Neural cell (in vitro differentiated cells): Measurements from ENCODE around the gene ANKRD52. TPM values are rescaled to one million over a fixed set of nuclear protein-coding genes. Genes with fewer than 3 reads are reported as not detected.
"Not testable (repeated sequence)": the region's sequence is repeated elsewhere in the genome, so short reads cannot be mapped to it uniquely, and the experiment has no call there.

Experiments
- H2AFZ ChIP-seq: fragments of 200-600, 300-800 bp; sonication (generic), shearing (Covaris generic); 2 replicates; pipeline ENCODE4 v1.6.0; 2014; ENCODE audit warnings: low read depth, mild to moderate bottlenecking, antibody characterized with exemption, low read length, moderate library complexity
- H3F3A ChIP-seq: fragments of 200-600 bp; shearing (Covaris generic); 2 replicates; pipeline ENCODE4 v1.6.1; 2016; ENCODE audit warnings: mild to moderate bottlenecking, moderate library complexity, mixed read lengths, antibody characterized with exemption, low read length; ENCODE audit not compliant: insufficient read depth, poor library complexity, severe bottlenecking
- H3K27ac ChIP-seq: fragments of 200-600, 300-800 bp; sonication (generic), shearing (Covaris generic); 2 replicates; pipeline ENCODE4 v1.5.1; 2014; ENCODE audit warnings: mild to moderate bottlenecking, low read length, moderate library complexity
- H3K27me3 ChIP-seq: fragments of 300-800, 200-600 bp; sonication (generic), shearing (Covaris generic); 2 replicates; pipeline ENCODE4 v1.6.0; 2014; ENCODE audit warnings: mild to moderate bottlenecking, low read depth, low read length, moderate library complexity; ENCODE audit not compliant: insufficient read depth
- H3K36me3 ChIP-seq: fragments of 300-800, 200-600 bp; sonication (generic), shearing (Covaris generic); 2 replicates; pipeline ENCODE4 v1.5.1; 2014; ENCODE audit warnings: mild to moderate bottlenecking, antibody characterized with exemption, low read length, moderate library complexity; ENCODE audit not compliant: insufficient read depth
- H3K4me2 ChIP-seq: fragments of 300-800, 200-600 bp; sonication (generic), shearing (Covaris generic); 2 replicates; pipeline ENCODE4 v1.6.0; 2014; ENCODE audit warnings: mild to moderate bottlenecking, low read length
- H3K4me3 ChIP-seq: fragments of 300-800, 200-600 bp; sonication (generic), shearing (Covaris generic); 2 replicates; pipeline ENCODE4 v1.5.1; 2014; ENCODE audit warnings: mild to moderate bottlenecking, low read length, moderate library complexity
- H3K79me2 ChIP-seq: fragments of 200-600 bp; shearing (Covaris generic); replicated peaks from 2 replicates; pipeline ENCODE4 v1.6.0; 2014; ENCODE audit warnings: mild to moderate bottlenecking, low read length, moderate library complexity; ENCODE audit not compliant: insufficient read depth
- H3K9ac ChIP-seq: fragments of 300-800, 200-600 bp; sonication (generic), shearing (Covaris generic); 2 replicates; pipeline ENCODE4 v1.6.1; 2016; ENCODE audit warnings: mild to moderate bottlenecking, low read length, mixed read lengths
- H3K9me2 ChIP-seq: fragments of 200-600 bp; shearing (Covaris generic); 2 replicates; pipeline ENCODE4 v1.6.1; 2016; ENCODE audit warnings: mild to moderate bottlenecking, low read length, mixed read lengths; ENCODE audit not compliant: insufficient read depth
- H3K9me3 ChIP-seq: fragments of 200-600, 300-800 bp; sonication (generic), shearing (Covaris generic); 2 replicates; pipeline ENCODE4 v1.6.1; 2016; ENCODE audit warnings: mild to moderate bottlenecking, mixed run types, low read length, moderate library complexity, mixed read lengths
- H4K20me1 ChIP-seq: fragments of 200-600 bp; shearing (Covaris generic); 2 replicates; pipeline ENCODE4 v1.6.1; 2016; ENCODE audit warnings: mild to moderate bottlenecking, mixed run types; ENCODE audit not compliant: insufficient read depth
- EP300 ChIP-seq: fragments of 450-650 bp; conservative IDR thresholded peaks from 2 replicates; pipeline ENCODE4 v1.6.1; 2014; ENCODE audit warnings: antibody characterized with exemption, mild to moderate bottlenecking, moderate library complexity; ENCODE audit not compliant: poor library complexity, severe bottlenecking
- EZH2 ChIP-seq: fragments of 200-600, 300-800 bp; shearing (Covaris generic), sonication (generic); IDR thresholded peaks from 2 replicates; pipeline ENCODE4 v1.6.1; 2014; ENCODE audit warnings: antibody characterized with exemption, low read length, borderline replicate concordance, mild to moderate bottlenecking; ENCODE audit not compliant: insufficient read depth, poor library complexity, severe bottlenecking
- MXI1 ChIP-seq: fragments of 450-650 bp; conservative IDR thresholded peaks from 2 replicates; pipeline ENCODE4 v1.6.1; 2014; ENCODE audit warnings: antibody characterized with exemption, mild to moderate bottlenecking; ENCODE audit not compliant: poor library complexity, severe bottlenecking
- POLR2AphosphoS5 ChIP-seq: IDR thresholded peaks from 2 replicates; pipeline ENCODE4 v1.6.1; 2012
- RAD21 ChIP-seq: fragments of 450-650 bp; conservative IDR thresholded peaks from 2 replicates; pipeline ENCODE4 v1.6.1; 2014; ENCODE audit warnings: antibody characterized with exemption, mild to moderate bottlenecking, moderate library complexity
- SMC3 ChIP-seq: fragments of 450-650 bp; conservative IDR thresholded peaks from 2 replicates; pipeline ENCODE4 v1.6.1; 2014; ENCODE audit warnings: antibody characterized with exemption, mild to moderate bottlenecking, moderate library complexity; ENCODE audit not compliant: poor library complexity
- TAF1 ChIP-seq: IDR thresholded peaks from 2 replicates; pipeline ENCODE4 v1.6.1; 2012; ENCODE audit warnings: low read depth
- polyA plus RNA-seq: library from polyadenylated mRNA; depleted of rRNA; stranded (reverse); fragments of >200 nt; gene quantifications from 2 replicates; pipeline ENCODE4 v1.2.3, GENCODE V29; 2014
- TF ChIP-seq, protein P1 (sequence below): IDR thresholded peaks from 2 replicates; pipeline ENCODE4 v1.6.1; 2012; ENCODE audit warnings: borderline replicate concordance
- TF ChIP-seq, protein P2 (sequence below): fragments of 450-650 bp; IDR thresholded peaks from 2 replicates; pipeline ENCODE4 v1.5.1; 2014; ENCODE audit warnings: antibody characterized with exemption, mild to moderate bottlenecking, moderate library complexity; ENCODE audit not compliant: poor library complexity, severe bottlenecking

ANKRD52 gene
- polyA plus RNA-seq, 1 donor from 2014 or later: 7.3 TPM

DNA sequence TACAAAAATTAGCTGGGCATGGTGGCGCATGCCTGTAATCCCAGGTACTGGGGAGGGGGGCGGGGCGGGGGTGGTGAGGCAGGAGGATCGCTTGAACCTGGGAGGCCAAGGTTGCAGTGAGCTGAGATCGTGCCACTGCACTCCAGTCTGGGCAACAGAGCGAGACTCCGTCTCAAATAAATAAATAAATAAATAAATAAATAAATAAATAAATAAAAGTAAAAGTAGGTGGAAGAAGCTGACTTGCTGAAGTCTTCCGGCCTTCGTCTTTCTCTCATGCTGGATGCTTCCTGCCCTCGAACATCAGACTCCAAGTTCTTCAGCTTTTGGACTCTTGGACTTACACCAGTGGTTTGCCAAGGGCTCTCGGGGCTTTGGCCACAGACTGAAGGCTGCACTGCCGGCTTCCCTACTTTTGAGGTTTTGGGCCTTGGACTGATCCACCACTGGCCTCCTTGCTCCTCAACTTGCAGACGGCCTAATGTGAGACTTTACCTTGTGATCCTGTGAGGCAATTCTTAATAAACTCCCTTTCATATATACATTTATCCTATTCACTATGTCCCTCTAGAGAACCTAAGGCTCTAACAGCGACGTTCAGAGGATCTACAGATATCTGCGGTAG is 8.0 kb upstream of the ANKRD52 start:
- H3K9ac ChIP-seq: peak overlapping the region; percentile 80
- not testable (repeated sequence) for H3K9me2 ChIP-seq, H3F3A ChIP-seq, H3K79me2 ChIP-seq, H3K9me3 ChIP-seq, H3K36me3 ChIP-seq, H3K27me3 ChIP-seq, H4K20me1 ChIP-seq
- peak overlapping the region; percentile 89 for H2AFZ ChIP-seq
- peak overlapping the region; percentile 63 for H3K4me2 ChIP-seq
- peak overlapping the region; percentile 80 for H3K27ac ChIP-seq
- H3K4me3 ChIP-seq: peak overlapping the region; percentile 83

DNA sequence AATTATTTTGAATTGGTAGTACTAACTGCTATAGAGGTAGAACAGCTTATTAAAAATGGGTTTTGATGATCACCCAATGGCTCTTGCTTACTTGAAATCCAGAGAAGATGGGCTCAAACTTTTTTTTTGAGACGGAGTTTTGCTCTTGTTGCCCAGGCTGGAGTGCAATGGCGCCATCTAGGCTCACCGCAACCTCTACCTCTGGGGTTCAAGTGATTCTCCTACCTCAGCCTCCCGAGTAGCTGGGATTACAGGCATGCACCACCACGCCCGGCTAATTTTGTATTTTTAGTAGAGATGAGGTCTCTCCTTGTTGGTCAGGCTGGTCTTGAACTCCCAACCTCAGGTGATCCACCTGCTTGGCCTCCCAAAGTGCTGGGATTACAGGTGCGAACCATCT is 4.8 kb upstream of the ANKRD52 start:
- not testable (repeated sequence) for H3K27me3 ChIP-seq, H3K79me2 ChIP-seq, H4K20me1 ChIP-seq, H2AFZ ChIP-seq, H3K27ac ChIP-seq, H3K9me2 ChIP-seq, H3K4me3 ChIP-seq, H3K9me3 ChIP-seq, H3K9ac ChIP-seq, H3K36me3 ChIP-seq, H3F3A ChIP-seq, H3K4me2 ChIP-seq

DNA sequence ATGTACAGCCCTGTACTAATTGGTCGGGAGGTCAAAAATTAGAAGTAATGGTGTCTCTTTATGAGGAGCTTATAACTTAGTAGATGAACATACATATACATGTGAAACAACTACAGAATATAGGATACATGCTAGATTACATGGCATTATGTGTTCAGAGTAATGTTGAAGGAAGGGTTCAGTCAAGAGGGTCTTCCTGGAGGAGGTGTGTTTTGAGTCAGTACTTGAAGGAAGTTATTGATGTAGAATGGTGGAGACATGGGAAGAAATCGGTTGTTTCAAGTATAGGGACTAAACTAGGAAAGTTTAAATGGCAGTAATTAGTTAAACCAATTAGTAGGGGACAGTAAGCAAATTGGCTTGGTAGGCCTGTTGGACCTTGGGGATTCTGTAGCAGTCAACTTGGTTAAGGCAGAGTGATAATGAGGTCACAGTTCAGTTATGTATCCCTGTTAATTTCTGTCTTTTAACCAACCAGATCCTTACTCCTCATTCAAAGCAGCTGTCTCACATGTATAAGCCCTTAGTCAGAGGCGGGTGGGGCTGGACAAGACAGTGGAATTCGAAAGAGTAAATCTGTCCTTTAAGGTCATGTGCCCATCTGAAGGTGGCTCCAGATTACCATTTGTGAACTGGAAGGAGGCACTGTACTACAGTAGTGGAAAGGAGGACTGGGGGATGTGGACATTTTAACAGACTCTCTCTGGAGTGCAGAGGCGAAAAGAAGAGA is 3.5 kb upstream of the ANKRD52 start:
- Histone ChIP-seq H3K9me2 (no peaks in the 10 kb centered on the region), H4K20me1 (no peaks in the 10 kb centered on the region), H3K79me2 (peaks cover 12% of the 10 kb centered on the region), H3K27ac (no peak overlapping the region), H3K36me3 (no peaks in the 10 kb centered on the region), H2AFZ (no peak overlapping the region), H3F3A (no peaks in the 10 kb centered on the region), H3K4me2 (no peak overlapping the region), H3K27me3 (no peaks in the 10 kb centered on the region), H3K9ac (no peak overlapping the region), H3K9me3 (no peaks in the 10 kb centered on the region), H3K4me3 (no peak overlapping the region)
- TF ChIP-seq, protein P1, sequence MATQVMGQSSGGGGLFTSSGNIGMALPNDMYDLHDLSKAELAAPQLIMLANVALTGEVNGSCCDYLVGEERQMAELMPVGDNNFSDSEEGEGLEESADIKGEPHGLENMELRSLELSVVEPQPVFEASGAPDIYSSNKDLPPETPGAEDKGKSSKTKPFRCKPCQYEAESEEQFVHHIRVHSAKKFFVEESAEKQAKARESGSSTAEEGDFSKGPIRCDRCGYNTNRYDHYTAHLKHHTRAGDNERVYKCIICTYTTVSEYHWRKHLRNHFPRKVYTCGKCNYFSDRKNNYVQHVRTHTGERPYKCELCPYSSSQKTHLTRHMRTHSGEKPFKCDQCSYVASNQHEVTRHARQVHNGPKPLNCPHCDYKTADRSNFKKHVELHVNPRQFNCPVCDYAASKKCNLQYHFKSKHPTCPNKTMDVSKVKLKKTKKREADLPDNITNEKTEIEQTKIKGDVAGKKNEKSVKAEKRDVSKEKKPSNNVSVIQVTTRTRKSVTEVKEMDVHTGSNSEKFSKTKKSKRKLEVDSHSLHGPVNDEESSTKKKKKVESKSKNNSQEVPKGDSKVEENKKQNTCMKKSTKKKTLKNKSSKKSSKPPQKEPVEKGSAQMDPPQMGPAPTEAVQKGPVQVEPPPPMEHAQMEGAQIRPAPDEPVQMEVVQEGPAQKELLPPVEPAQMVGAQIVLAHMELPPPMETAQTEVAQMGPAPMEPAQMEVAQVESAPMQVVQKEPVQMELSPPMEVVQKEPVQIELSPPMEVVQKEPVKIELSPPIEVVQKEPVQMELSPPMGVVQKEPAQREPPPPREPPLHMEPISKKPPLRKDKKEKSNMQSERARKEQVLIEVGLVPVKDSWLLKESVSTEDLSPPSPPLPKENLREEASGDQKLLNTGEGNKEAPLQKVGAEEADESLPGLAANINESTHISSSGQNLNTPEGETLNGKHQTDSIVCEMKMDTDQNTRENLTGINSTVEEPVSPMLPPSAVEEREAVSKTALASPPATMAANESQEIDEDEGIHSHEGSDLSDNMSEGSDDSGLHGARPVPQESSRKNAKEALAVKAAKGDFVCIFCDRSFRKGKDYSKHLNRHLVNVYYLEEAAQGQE: no peak
- TF ChIP-seq EP300 (no peak), SMC3 (no peak), EZH2 (no peak), POLR2AphosphoS5 (no peak), RAD21 (no peak), MXI1 (no peak), TAF1 (no peak)
- TF ChIP-seq, protein P2, sequence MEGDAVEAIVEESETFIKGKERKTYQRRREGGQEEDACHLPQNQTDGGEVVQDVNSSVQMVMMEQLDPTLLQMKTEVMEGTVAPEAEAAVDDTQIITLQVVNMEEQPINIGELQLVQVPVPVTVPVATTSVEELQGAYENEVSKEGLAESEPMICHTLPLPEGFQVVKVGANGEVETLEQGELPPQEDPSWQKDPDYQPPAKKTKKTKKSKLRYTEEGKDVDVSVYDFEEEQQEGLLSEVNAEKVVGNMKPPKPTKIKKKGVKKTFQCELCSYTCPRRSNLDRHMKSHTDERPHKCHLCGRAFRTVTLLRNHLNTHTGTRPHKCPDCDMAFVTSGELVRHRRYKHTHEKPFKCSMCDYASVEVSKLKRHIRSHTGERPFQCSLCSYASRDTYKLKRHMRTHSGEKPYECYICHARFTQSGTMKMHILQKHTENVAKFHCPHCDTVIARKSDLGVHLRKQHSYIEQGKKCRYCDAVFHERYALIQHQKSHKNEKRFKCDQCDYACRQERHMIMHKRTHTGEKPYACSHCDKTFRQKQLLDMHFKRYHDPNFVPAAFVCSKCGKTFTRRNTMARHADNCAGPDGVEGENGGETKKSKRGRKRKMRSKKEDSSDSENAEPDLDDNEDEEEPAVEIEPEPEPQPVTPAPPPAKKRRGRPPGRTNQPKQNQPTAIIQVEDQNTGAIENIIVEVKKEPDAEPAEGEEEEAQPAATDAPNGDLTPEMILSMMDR: no peak
